IMR-90 (cell line): ENCODE measurements around the gene CHD2. TPM values are rescaled to one million over a fixed set of nuclear protein-coding genes. Genes with fewer than 3 reads are reported as not detected.

Source experiments
- ATAC-seq: fragments of 200-7000 bp; cut with Tn5 transposase; 2 replicates; pipeline ENCODE4 v1.9.1; 2020; ENCODE audit warnings: low read depth, mild to moderate bottlenecking, moderate library complexity
- BruUV-seq: library from RNA; stranded (reverse); fragments of 400-500 nt; replicated peaks from 2 replicates; lab custom pipeline; 2021; lab: Mats Ljungman, UMichigan
- CTCF ChIA-PET: fragments of 300-600 bp; formaldehyde crosslinking; extraction: SDS; loops from one replicate; lab custom pipeline; 2021; ENCODE audit warnings: antibody characterized with exemption; lab: Yijun Ruan, JAX
- POLR2A ChIA-PET: fragments of 300-600 bp; sonication (Branson Sonifier 250); formaldehyde crosslinking; loops from one replicate; lab custom pipeline; 2022; ENCODE audit warnings: antibody characterized with exemption; ENCODE audit not compliant: unreplicated experiment; lab: Charles Lee
- DNase-seq: peaks from one replicate; pipeline ENCODE4 v3.0.0; 2013
- H2AFZ ChIP-seq: replicated peaks from 2 replicates; pipeline ENCODE3; 2013; ENCODE audit warnings: low read length, mild to moderate bottlenecking; ENCODE audit not compliant: poor library complexity
- H2AK5ac ChIP-seq: 2 replicates; pipeline ENCODE4 v1.6.1; 2013; ENCODE audit warnings: low read depth, low read length, inconsistent platforms
- H2AK9ac ChIP-seq: replicated peaks from 2 replicates; pipeline ENCODE3; 2013; ENCODE audit warnings: mild to moderate bottlenecking, low read depth, low read length, moderate library complexity; ENCODE audit not compliant: poor library complexity
- H2BK120ac ChIP-seq: 2 replicates; pipeline ENCODE4 v1.6.1; 2013; ENCODE audit warnings: low read depth, low read length, inconsistent platforms
- H2BK15ac ChIP-seq: 3 replicates; pipeline ENCODE4 v1.6.1; 2013; ENCODE audit warnings: low read depth, low read length, inconsistent platforms
- H2BK20ac ChIP-seq: 2 replicates; pipeline ENCODE4 v1.6.1; 2013; ENCODE audit warnings: low read depth, mild to moderate bottlenecking, inconsistent platforms, low read length, moderate library complexity
- H2BK5ac ChIP-seq: 2 replicates; pipeline ENCODE4 v1.6.1; 2013; ENCODE audit warnings: mild to moderate bottlenecking, low read depth, low read length, inconsistent platforms; ENCODE audit not compliant: poor library complexity, severe bottlenecking
- H3K14ac ChIP-seq: replicated peaks from 2 replicates; pipeline ENCODE4 v1.6.1; 2013; ENCODE audit warnings: low read depth, low read length, inconsistent platforms
- H3K18ac ChIP-seq: 2 replicates; pipeline ENCODE4 v1.6.1; 2013; ENCODE audit warnings: low read depth, low read length, control low read depth
- H3K23ac ChIP-seq: 2 replicates; pipeline ENCODE4 v1.6.1; 2013; ENCODE audit warnings: low read depth, low read length, inconsistent platforms
- H3K27ac ChIP-seq: 2 replicates; pipeline ENCODE4 v1.5.1; 2013; ENCODE audit warnings: mild to moderate bottlenecking, control low read depth, low read length; ENCODE audit not compliant: insufficient read depth
- H3K27me3 ChIP-seq: 2 replicates; pipeline ENCODE4 v1.6.1; 2013; ENCODE audit warnings: low read length; ENCODE audit not compliant: control insufficient read depth, insufficient read depth
- H3K36me3 ChIP-seq: 2 replicates; pipeline ENCODE4 v1.6.1; 2013; ENCODE audit warnings: low read length, mixed read lengths; ENCODE audit not compliant: control insufficient read depth, insufficient read depth
- H3K4ac ChIP-seq: 2 replicates; pipeline ENCODE4 v1.6.1; 2013; ENCODE audit warnings: low read depth, low read length, inconsistent platforms
- H3K4me1 ChIP-seq: 2 replicates; pipeline ENCODE4 v1.6.1; 2013; ENCODE audit warnings: low read length, mixed read lengths; ENCODE audit not compliant: control insufficient read depth, insufficient read depth
- H3K4me2 ChIP-seq: 2 replicates; pipeline ENCODE4 v1.6.1; 2013; ENCODE audit warnings: low read depth, mild to moderate bottlenecking, control low read depth, low read length, moderate library complexity
- H3K4me3 ChIP-seq: 2 replicates; pipeline ENCODE4 v1.5.1; 2013; ENCODE audit warnings: low read depth, mild to moderate bottlenecking, control low read depth, low read length, moderate library complexity; ENCODE audit not compliant: insufficient read depth
- H3K56ac ChIP-seq: 2 replicates; pipeline ENCODE4 v1.6.1; 2013; ENCODE audit warnings: low read length, inconsistent platforms; ENCODE audit not compliant: insufficient read depth; ENCODE audit errors: extremely low read depth
- H3K79me1 ChIP-seq, 2 experiments: 2 replicates each; pipeline ENCODE4 v1.6.1; 2013; ENCODE audit warnings: low read length in 2 of 2, inconsistent platforms in 1 of 2, low read depth in 1 of 2
- H3K9ac ChIP-seq: 2 replicates; pipeline ENCODE4 v1.6.1; 2013; ENCODE audit warnings: low read depth, low read length, control low read depth
- H3K9me1 ChIP-seq: 2 replicates; pipeline ENCODE4 v1.6.1; 2013; ENCODE audit warnings: low read length, inconsistent platforms; ENCODE audit not compliant: insufficient read depth
- H3K9me3 ChIP-seq: 2 replicates; pipeline ENCODE4 v1.6.1; 2013; ENCODE audit warnings: low read length; ENCODE audit not compliant: control insufficient read depth, insufficient read depth
- H4K20me1 ChIP-seq: 2 replicates; pipeline ENCODE4 v1.6.1; 2013; ENCODE audit warnings: low read length, inconsistent platforms; ENCODE audit not compliant: insufficient read depth
- H4K5ac ChIP-seq: 2 replicates; pipeline ENCODE4 v1.6.1; 2013; ENCODE audit warnings: mild to moderate bottlenecking, low read depth, low read length, control low read depth
- H4K8ac ChIP-seq, 2 experiments: 2 replicates each; pipeline ENCODE4 v1.6.1; 2013; ENCODE audit warnings: low read depth in 2 of 2, low read length in 2 of 2, control low read depth in 1 of 2, inconsistent platforms in 1 of 2
- H4K91ac ChIP-seq: 2 replicates; pipeline ENCODE4 v1.6.1; 2013; ENCODE audit warnings: low read depth, low read length, inconsistent platforms; ENCODE audit not compliant: insufficient read depth
- BHLHE40 ChIP-seq: fragments of 150-350 bp; IDR thresholded peaks from 2 replicates; pipeline ENCODE4 v1.6.1; 2016; ENCODE audit warnings: mild to moderate bottlenecking, low read depth, low read length
- CEBPB ChIP-seq: IDR thresholded peaks from 2 replicates; pipeline ENCODE4 v1.6.1; 2012; ENCODE audit warnings: low read depth, low read length, improper control_type of control experiment
- CHD1 ChIP-seq: IDR thresholded peaks from 2 replicates; pipeline ENCODE4 v1.6.1; 2012; ENCODE audit warnings: low read depth, low read length, improper control_type of control experiment
- CTCF ChIP-seq: conservative IDR thresholded peaks from 2 replicates; pipeline ENCODE4 v1.5.1; 2012; ENCODE audit warnings: mild to moderate bottlenecking, low read depth, low read length, improper control_type of control experiment
- FOS ChIP-seq: fragments of 150-350 bp; IDR thresholded peaks from 2 replicates; pipeline ENCODE4 v1.6.1; 2016; ENCODE audit warnings: low read depth, low read length
- MAFK ChIP-seq: IDR thresholded peaks from 2 replicates; pipeline ENCODE4 v1.6.1; 2012; ENCODE audit warnings: low read depth, low read length, improper control_type of control experiment
- MAZ ChIP-seq: IDR thresholded peaks from 2 replicates; pipeline ENCODE4 v1.6.1; 2012; ENCODE audit warnings: low read depth, mild to moderate bottlenecking, low read length, improper control_type of control experiment, moderate library complexity, borderline replicate concordance
- MXI1 ChIP-seq: IDR thresholded peaks from 2 replicates; pipeline ENCODE4 v1.6.1; 2012; ENCODE audit warnings: low read depth, mild to moderate bottlenecking, low read length, moderate library complexity, borderline replicate concordance
- NFE2L2 ChIP-seq: fragments of 150-350 bp; IDR thresholded peaks from 2 replicates; pipeline ENCODE4 v1.6.1; 2016; ENCODE audit warnings: low read depth, mild to moderate bottlenecking, low read length
- POLR2A ChIP-seq: IDR thresholded peaks from 2 replicates; pipeline ENCODE4 v1.6.1; 2012; ENCODE audit warnings: mild to moderate bottlenecking, low read depth, low read length
- RAD21 ChIP-seq: IDR thresholded peaks from 2 replicates; pipeline ENCODE4 v1.6.1; 2012; ENCODE audit warnings: low read length, improper control_type of control experiment
- RCOR1 ChIP-seq: IDR thresholded peaks from 2 replicates; pipeline ENCODE4 v1.6.1; 2012; ENCODE audit warnings: mild to moderate bottlenecking, low read length, improper control_type of control experiment; ENCODE audit not compliant: insufficient replicate concordance
- RFX5 ChIP-seq: IDR thresholded peaks from 2 replicates; pipeline ENCODE4 v1.8.0; 2012; ENCODE audit warnings: low read depth, mild to moderate bottlenecking, low read length, moderate library complexity
- SMC3 ChIP-seq: fragments of 150-350 bp; IDR thresholded peaks from 2 replicates; pipeline ENCODE4 v1.6.1; 2016; ENCODE audit warnings: low read depth, mild to moderate bottlenecking, antibody characterized with exemption, low read length, moderate library complexity
- WGBS, 2 experiments: methylation state at CpG; one replicate each; pipeline versions ENCODE4 v1.1.5 to v1.1.7; 2013; ENCODE audit warnings: missing lambda C conversion rate in 2 of 2; ENCODE audit not compliant: insufficient read length in 1 of 2; ENCODE audit errors: extremely low coverage in 2 of 2; 5-methylcytosine and 5-hydroxymethylcytosine counted together
- dilution Hi-C: fragments of 300-500 bp; cut with HindIII; formaldehyde crosslinking; loops from one replicate; pipeline ENCODE4 v1.14.3; 2018; ENCODE audit warnings: low sequenced_read_pairs; ENCODE audit not compliant: unreplicated experiment
- in situ Hi-C: fragments of 300-500 bp; cut with MboI; formaldehyde crosslinking; loops from 3 replicates; pipeline ENCODE4 v1.14.3; 2019; ENCODE audit warnings: low sequenced_read_pairs, inconsistent platforms, mixed read lengths
- intact Hi-C: fragments of 100-400 bp; cut with micrococcal nuclease; formaldehyde crosslinking; loops from 2 replicates; pipeline ENCODE4 v1.10.0; 2022
- polyA plus RNA-seq, 3 experiments: library from polyadenylated mRNA; depleted of rRNA; stranded (reverse); fragments of >200 nt; gene quantifications; 2 replicates each; pipeline ENCODE4 v1.2.3, GENCODE V29; 2012; ENCODE audit warnings: low replicate concordance in 1 of 3
- total RNA-seq: library from RNA; depleted of rRNA; stranded (reverse); fragments of >200 nt; gene quantifications from 2 replicates; pipeline ENCODE4 v1.2.3, GENCODE V29; 2012
- TF ChIP-seq, protein P1 (sequence below): fragments of 150-350 bp; IDR thresholded peaks from 2 replicates; pipeline ENCODE4 v1.6.1; 2016; ENCODE audit warnings: low read depth, mild to moderate bottlenecking, low read length, moderate library complexity, borderline replicate concordance
- TF ChIP-seq, protein P2 (sequence below): fragments of 150-350 bp; IDR thresholded peaks from 2 replicates; pipeline ENCODE4 v1.6.1; 2017; ENCODE audit warnings: mild to moderate bottlenecking, antibody characterized with exemption, low read length, low read depth

CHD2 gene
- total and polyA plus RNA-seq, 2 of the 4 experiments (the other 2 are of a cell fraction): 44.9 to 64.7 TPM

DNA sequence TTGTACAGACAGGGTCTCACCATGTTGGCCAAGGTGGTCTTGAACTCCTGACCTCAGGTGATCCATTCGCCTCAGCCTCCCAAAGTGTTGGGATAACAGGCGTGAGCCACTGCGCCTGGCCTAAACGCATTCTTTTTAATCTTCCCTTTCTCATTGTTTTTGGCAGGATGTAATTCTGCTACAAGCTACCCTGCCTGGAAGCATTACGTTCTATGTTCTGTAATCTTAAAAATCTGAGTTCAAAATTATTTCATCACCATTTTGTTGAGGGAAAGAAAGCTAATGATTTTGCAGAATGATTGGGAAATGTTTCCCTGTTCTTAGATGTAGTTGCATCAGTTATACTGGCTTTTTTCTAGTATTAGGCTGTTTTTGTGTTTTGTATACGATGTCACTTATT is 117.4 kb downstream of the CHD2 start:
- no CpG with 5 or more reads among the region's 6 CpGs for WGBS, 2 experiments
- no peak overlapping the region for H2BK20ac ChIP-seq
- H3K9me1 ChIP-seq: peaks cover 3% of the 10 kb centered on the region; the same call in 1 of the 2 replicates
- H4K5ac ChIP-seq: no peak overlapping the region
- H3K4me1 ChIP-seq: no peaks in the 10 kb centered on the region
- no peak overlapping the region for H2BK120ac ChIP-seq
- peaks cover 65% of the 10 kb centered on the region for H3K36me3 ChIP-seq
- no peak overlapping the region for H3K27ac ChIP-seq
- H2AK9ac ChIP-seq: no peak overlapping the region
- H3K9ac ChIP-seq: no peak overlapping the region
- dilution Hi-C loops (no loop called here), intact Hi-C loops (loop anchor here (5.0 kb wide), 1 partner anchor 35 kb away; no protein-coding TSS in a partner anchor), in situ Hi-C loops (no loop called here)
- no peak overlapping the region for H3K4me3 ChIP-seq
- no peak overlapping the region for H3K56ac ChIP-seq
- no peak overlapping the region for H3K18ac ChIP-seq
- TF ChIP-seq RAD21 (no peak), CEBPB (no peak; the same call in 1 of the 2 replicates), RFX5 (no peak), CHD1 (no peak), RCOR1 (no peak), POLR2A (no peak), MAZ (no peak), FOS (no peak), MXI1 (no peak), SMC3 (no peak), BHLHE40 (no peak), CTCF (no peak), MAFK (no peak), NFE2L2 (no peak)
- TF ChIP-seq, protein P1, sequence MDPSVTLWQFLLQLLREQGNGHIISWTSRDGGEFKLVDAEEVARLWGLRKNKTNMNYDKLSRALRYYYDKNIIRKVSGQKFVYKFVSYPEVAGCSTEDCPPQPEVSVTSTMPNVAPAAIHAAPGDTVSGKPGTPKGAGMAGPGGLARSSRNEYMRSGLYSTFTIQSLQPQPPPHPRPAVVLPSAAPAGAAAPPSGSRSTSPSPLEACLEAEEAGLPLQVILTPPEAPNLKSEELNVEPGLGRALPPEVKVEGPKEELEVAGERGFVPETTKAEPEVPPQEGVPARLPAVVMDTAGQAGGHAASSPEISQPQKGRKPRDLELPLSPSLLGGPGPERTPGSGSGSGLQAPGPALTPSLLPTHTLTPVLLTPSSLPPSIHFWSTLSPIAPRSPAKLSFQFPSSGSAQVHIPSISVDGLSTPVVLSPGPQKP: no peak
- TF ChIP-seq, protein P2, sequence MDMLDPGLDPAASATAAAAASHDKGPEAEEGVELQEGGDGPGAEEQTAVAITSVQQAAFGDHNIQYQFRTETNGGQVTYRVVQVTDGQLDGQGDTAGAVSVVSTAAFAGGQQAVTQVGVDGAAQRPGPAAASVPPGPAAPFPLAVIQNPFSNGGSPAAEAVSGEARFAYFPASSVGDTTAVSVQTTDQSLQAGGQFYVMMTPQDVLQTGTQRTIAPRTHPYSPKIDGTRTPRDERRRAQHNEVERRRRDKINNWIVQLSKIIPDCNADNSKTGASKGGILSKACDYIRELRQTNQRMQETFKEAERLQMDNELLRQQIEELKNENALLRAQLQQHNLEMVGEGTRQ: no peak
- no peaks in the 10 kb centered on the region for H3K27me3 ChIP-seq
- DNase-seq (no peak), ATAC-seq (no peak)
- peaks cover 24 to 36% of the 10 kb centered on the region in 2 experiments for H3K79me1 ChIP-seq
- H2BK5ac ChIP-seq: no peak overlapping the region
- H2AK5ac ChIP-seq: no peak overlapping the region
- H3K9me3 ChIP-seq: no peaks in the 10 kb centered on the region
- no peak overlapping the region for H3K4me2 ChIP-seq
- no peak overlapping the region for H4K91ac ChIP-seq
- ChIA-PET CTCF (interaction anchor here (0.5 to 2.0 kb wide), 4 partner anchors 88 to 1099 kb away, joined by 3 to 8 read pairs (median 3); no protein-coding TSS in a partner anchor), POLR2A (no interaction called here)
- no peak overlapping the region for H3K4ac ChIP-seq
- no peak overlapping the region for H2BK15ac ChIP-seq
- BruUV-seq: no TSS peak
- no peak overlapping the region for H2AFZ ChIP-seq
- peaks cover 10% of the 10 kb centered on the region; the same call in 1 of the 2 replicates for H4K20me1 ChIP-seq
- no peak overlapping the region for H3K23ac ChIP-seq
- H4K8ac ChIP-seq: no peak overlapping the region
- no peak overlapping the region for H3K14ac ChIP-seq
